Measurements from ENCODE around the gene CRYGN. TPM values are rescaled to one million over a fixed set of nuclear protein-coding genes. Genes with fewer than 3 reads are reported as not detected.
A peak's percentile ranks its signal among the peaks of the same experiment; 100 is the strongest.

The CRYGN gene
- total RNA-seq, 6 donors from 2014 or later = 0.43 to 0.61 TPM; not detected in 4

DNA sequence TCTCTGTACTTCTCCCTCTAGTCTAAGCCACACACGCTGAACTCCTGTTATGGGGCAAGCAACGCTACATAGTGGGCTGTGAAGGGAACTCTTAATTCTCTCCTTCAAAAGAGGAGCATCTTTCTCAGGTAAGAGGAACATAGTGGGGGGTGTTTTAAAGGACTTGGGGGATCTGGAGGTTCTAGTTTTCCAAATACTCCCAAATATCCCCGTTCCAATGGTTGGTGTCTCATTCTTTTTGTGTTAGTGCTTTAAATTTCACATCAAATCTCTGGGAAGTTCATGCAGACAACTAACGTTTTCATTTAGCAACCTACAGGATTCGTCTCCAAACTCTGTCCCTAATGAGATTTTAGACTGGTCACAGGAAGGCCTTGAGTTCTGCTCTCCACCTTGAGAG, 17.7 kb downstream of the CRYGN start:
- 70 to 92% methylated on average over 5 of the region's 5 CpGs for WGBS, 2 donors
- Histone ChIP-seq H3K27me3 (no peaks in the 10 kb centered on the region), H3K4me1 (peaks cover 2 to 13% (median 9%) of the 10 kb centered on the region in 4 donors), H3K4me3 (no peak overlapping the region), H3K36me3 (no peaks in the 10 kb centered on the region), H3K9me3 (peaks cover 0 to 3% (median 0%) of the 10 kb centered on the region in 4 donors), H3K27ac (no peak overlapping the region)
- DNase-seq = no peak
- ATAC-seq (ENCODE audit: low FRiP score in 2 of 2) = no peak
- TF ChIP-seq EP300 (IDR thresholded peaks at IDR 0.05) (no peak), POLR2A (IDR thresholded peaks at IDR 0.05) (no peak), CTCF (IDR thresholded peaks at IDR 0.05) (no peak), POLR2AphosphoS5 (IDR thresholded peaks at IDR 0.05) (no peak)

DNA sequence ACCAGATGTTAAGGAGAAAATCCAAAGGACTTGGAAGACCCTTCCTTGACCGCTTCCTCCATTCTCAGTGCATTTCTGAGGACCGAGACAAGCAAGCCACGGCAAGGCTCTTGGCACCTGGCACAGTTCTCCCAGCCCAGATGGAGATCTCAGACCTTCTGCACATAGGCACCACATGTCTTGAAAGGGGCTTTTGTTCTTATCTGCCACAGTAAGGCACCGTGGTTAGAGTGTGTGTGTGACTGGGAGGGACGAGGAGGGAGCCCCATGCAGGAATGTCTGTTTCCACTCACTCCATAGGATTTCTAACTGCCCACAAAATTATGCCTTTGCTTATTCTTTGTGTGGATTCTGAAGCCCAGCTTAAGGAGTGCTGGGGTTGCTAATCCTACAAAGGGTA, 19.8 kb downstream of the CRYGN start:
- no peaks in the 10 kb centered on the region for H3K27me3 ChIP-seq
- WGBS, 2 donors = 73 to 74% methylated on average over 5 of the region's 5 CpGs
- H3K27ac ChIP-seq = no peak overlapping the region
- ATAC-seq (ENCODE audit: low FRiP score in 2 of 2) (no peak), DNase-seq (no peak)
- H3K4me3 ChIP-seq = no peak overlapping the region
- peaks cover 0 to 3% (median 0%) of the 10 kb centered on the region in 4 donors for H3K9me3 ChIP-seq
- H3K4me1 ChIP-seq = peaks cover 0 to 11% (median 10%) of the 10 kb centered on the region in 4 donors
- no peak for TF ChIP-seq EP300 (IDR thresholded peaks at IDR 0.05)
- H3K36me3 ChIP-seq = no peaks in the 10 kb centered on the region

DNA sequence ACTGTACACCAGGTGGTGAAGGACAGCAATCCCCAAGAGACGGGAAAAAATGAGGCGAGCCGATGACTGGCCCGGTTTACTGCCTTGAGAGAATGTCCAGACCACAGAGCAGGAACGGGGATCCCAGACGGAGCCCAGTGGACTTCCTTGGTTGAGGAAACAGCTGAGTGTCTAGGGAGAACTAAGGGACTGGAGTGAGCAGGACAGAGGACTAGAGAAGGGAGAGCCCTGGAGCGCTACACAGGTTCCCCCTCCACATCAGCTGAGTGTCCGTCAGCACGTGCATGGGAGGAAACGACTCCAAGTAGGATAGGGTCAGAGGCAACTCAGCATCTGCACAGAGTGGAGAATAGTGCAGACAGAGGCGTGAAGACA, 23.0 kb downstream of the CRYGN start:
- Histone ChIP-seq H3K9me3 (no peaks in the 10 kb centered on the region), H3K27ac (peak overlapping the region in 1 of 4 donors; percentile 17), H3K4me1 (peaks cover 0 to 11% (median 10%) of the 10 kb centered on the region in 4 donors), H3K4me3 (no peak overlapping the region), H3K27me3 (no peaks in the 10 kb centered on the region), H3K36me3 (no peaks in the 10 kb centered on the region)
- 57 to 60% methylated on average over 11 of the region's 11 CpGs for WGBS, 2 donors
- ATAC-seq (ENCODE audit: low FRiP score in 2 of 2) (peak; percentile 25 to 27), DNase-seq (no peak)
- TF ChIP-seq CTCF (IDR thresholded peaks at IDR 0.05) (no peak), EP300 (IDR thresholded peaks at IDR 0.05) (no peak), POLR2AphosphoS5 (IDR thresholded peaks at IDR 0.05) (no peak), POLR2A (IDR thresholded peaks at IDR 0.05) (no peak)

- Histone ChIP-seq H3K27me3 (peaks cover 0 to 1% (median 0%) of the 10 kb centered on the region in 4 donors), H3K27ac (peak overlapping the region in 1 of 4 donors; percentile 17), H3K9me3 (no peaks in the 10 kb centered on the region), H3K4me1 (peaks cover 0 to 11% (median 10%) of the 10 kb centered on the region in 4 donors), H3K4me3 (no peak overlapping the region), H3K36me3 (no peaks in the 10 kb centered on the region)
- WGBS, 2 donors = 70 to 81% methylated on average over 10 of the region's 10 CpGs
- DNase-seq = no peak
- ATAC-seq (ENCODE audit: low FRiP score in 2 of 2) = peak in 1 of 2 donors; percentile 28
- no peak for TF ChIP-seq POLR2AphosphoS5 (IDR thresholded peaks at IDR 0.05)
- TF ChIP-seq CTCF (IDR thresholded peaks at IDR 0.05) = no peak
- no peak for TF ChIP-seq EP300 (IDR thresholded peaks at IDR 0.05)
- no peak for TF ChIP-seq POLR2A (IDR thresholded peaks at IDR 0.05)
Observed at GRCh38 chr7:151416112-151416940, 23.6 kb downstream of the CRYGN start.

DNA sequence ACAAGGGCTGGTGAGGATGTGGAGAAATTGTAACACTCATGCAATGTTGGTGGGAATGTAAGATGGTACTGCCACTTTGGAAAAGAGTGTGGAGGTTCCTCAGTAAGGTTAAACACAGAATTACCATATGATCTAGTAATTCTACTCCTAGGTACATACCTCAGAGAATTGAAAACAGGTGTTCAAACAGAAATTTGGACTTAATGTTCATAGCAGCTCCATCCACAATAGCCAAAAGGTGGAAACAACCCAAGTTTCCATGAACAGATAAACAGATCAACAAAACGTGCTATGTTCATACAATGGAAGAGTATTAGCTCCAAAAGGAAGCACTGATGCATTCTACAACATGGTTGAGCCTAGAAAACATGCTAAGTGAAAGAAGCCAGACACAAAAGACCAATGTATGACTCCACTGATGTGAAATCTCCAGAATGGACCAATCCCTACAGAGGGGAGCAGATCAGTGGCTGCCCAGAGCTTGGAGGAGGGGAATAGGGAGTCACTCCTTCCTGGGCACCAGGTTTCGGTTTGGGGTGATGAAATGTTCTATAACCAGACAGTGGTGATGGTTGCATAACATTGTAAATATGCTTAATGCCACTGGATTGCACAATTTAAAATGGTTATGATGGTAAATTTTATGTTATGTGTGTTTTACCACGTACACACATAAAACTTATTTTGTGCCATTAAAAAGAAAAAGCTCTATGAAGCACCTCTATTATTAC, 24.4 kb downstream of the CRYGN start:
- DNase-seq = peak in 1 of 2 donors; percentile 66
- 46% methylated on average over 3 of the region's 3 CpGs for WGBS, 2 donors
- H3K27ac ChIP-seq = no peak overlapping the region

More for the DNA sequence above, 24.4 kb downstream of the CRYGN start:
- peak; percentile 50 to 69 for ATAC-seq (ENCODE audit: low FRiP score in 2 of 2)
- Histone ChIP-seq H3K9me3 (no peaks in the 10 kb centered on the region), H3K4me1 (peaks cover under 1 to 15% (median 12%) of the 10 kb centered on the region in 4 donors), H3K27me3 (peaks cover 0 to 9% (median 2%) of the 10 kb centered on the region in 4 donors), H3K4me3 (no peak overlapping the region), H3K36me3 (no peaks in the 10 kb centered on the region)
- TF ChIP-seq POLR2A (IDR thresholded peaks at IDR 0.05) = no peak
- peak in 1 of 2 donors; percentile 51 for TF ChIP-seq POLR2AphosphoS5 (IDR thresholded peaks at IDR 0.05)
- TF ChIP-seq EP300 (IDR thresholded peaks at IDR 0.05) = peak in 1 of 4 donors; percentile 42
